K562 (cell line): ENCODE data around the gene GNRH2. TPM values are rescaled to one million over a fixed set of nuclear protein-coding genes. Genes with fewer than 3 reads are reported as not detected.

Experiments
- ATAC-seq: fragments of 200-7000 bp; cut with Tn5 transposase; 3 replicates; pipeline ENCODE4 v1.9.1; 2020; ENCODE audit warnings: moderate library complexity
- BruUV-seq: library from RNA; stranded (reverse); fragments of 400-500 nt; replicated peaks from 2 replicates; lab custom pipeline; 2021; lab: Mats Ljungman, UMichigan
- CTCF ChIA-PET: fragments of 300-600 bp; formaldehyde crosslinking; extraction: SDS; loops from one replicate; lab custom pipeline; 2021; ENCODE audit warnings: low intra/inter-chr PET ratio; lab: Yijun Ruan, JAX
- POLR2A ChIA-PET: fragments of 300-600, 350-650 bp; sonication (Branson Sonifier 250); formaldehyde crosslinking; extraction: SDS; loops from one replicate; lab custom pipeline; 2021; ENCODE audit warnings: antibody characterized with exemption, inconsistent platforms; lab: Yijun Ruan, JAX
- DNase-seq, 4 experiments: peaks; one replicate each; pipeline versions ENCODE4 v3.0.0 to v3.0.0-alpha.2; 2011 to 2018; ENCODE audit warnings: low spot score in 3 of 4, mixed read lengths in 3 of 4; ENCODE audit errors: extremely low read depth in 1 of 4
- FAIRE-seq: peaks from 2 replicates; lab custom pipeline; 2011; peaks lifted over from hg19 to GRCh38; lab: Jason Lieb, UNC
- H2AFZ ChIP-seq: 2 replicates; pipeline ENCODE4 v1.6.0; 2011; ENCODE audit warnings: low read depth, low read length, control low read depth, inconsistent platforms
- H3K27ac ChIP-seq: fragments of 200-600 bp; 3 replicates; pipeline ENCODE4 v1.8.0; 2011; ENCODE audit warnings: low read depth, mild to moderate bottlenecking, control low read depth, inconsistent platforms, low read length, moderate library complexity, mixed read lengths; ENCODE audit errors: extremely low read depth
- H3K27me3 ChIP-seq, 2 experiments: fragments of 300-600 bp in 1 of 2; 2 replicates in 1 of 2; 3 replicates in 1 of 2; pipeline versions ENCODE4 v1.6.0 to v1.8.0; 2011; ENCODE audit warnings: inconsistent platforms in 2 of 2, low read length in 2 of 2, mild to moderate bottlenecking in 1 of 2, mixed read lengths in 1 of 2, moderate library complexity in 1 of 2; ENCODE audit not compliant: control insufficient read depth in 2 of 2, insufficient read depth in 2 of 2
- H3K36me3 ChIP-seq: fragments of 300-600 bp; 3 replicates; pipeline ENCODE4 v1.8.0; 2011; ENCODE audit warnings: mild to moderate bottlenecking, low read length, inconsistent platforms; ENCODE audit not compliant: control insufficient read depth, insufficient read depth
- H3K4me1 ChIP-seq, 2 experiments: fragments of 200-600 bp in 1 of 2; replicated peaks in 1 of 2; 2 replicates in 1 of 2; 3 replicates in 1 of 2; pipeline versions ENCODE4 v1.5.1 to v1.8.0; 2011; ENCODE audit warnings: inconsistent platforms in 2 of 2, low read length in 2 of 2, mild to moderate bottlenecking in 1 of 2, mixed read lengths in 1 of 2, moderate library complexity in 1 of 2; ENCODE audit not compliant: control insufficient read depth in 2 of 2, insufficient read depth in 2 of 2
- H3K4me2 ChIP-seq: 2 replicates; pipeline ENCODE4 v1.6.1; 2011; ENCODE audit warnings: low read length, control low read depth, inconsistent platforms, mixed read lengths; ENCODE audit not compliant: insufficient read depth
- H3K4me3 ChIP-seq: fragments of 200-600 bp; sonication (generic), shearing (Covaris generic); 2 replicates; pipeline ENCODE4 v1.5.1; 2016; ENCODE audit warnings: control low read depth, inconsistent platforms
- H3K79me2 ChIP-seq: fragments of 200-600 bp; 3 replicates; pipeline ENCODE4 v1.8.0; 2011; ENCODE audit warnings: low read length, inconsistent platforms; ENCODE audit not compliant: control insufficient read depth, insufficient read depth
- H3K9ac ChIP-seq, 2 experiments: 2 replicates each; pipeline versions ENCODE4 v1.6.0 to v1.6.1; 2011; ENCODE audit warnings: low read depth in 2 of 2, low read length in 2 of 2, control low read depth in 1 of 2, inconsistent platforms in 1 of 2, mild to moderate bottlenecking in 1 of 2, mixed read lengths in 1 of 2; ENCODE audit not compliant: insufficient read depth in 1 of 2
- H3K9me1 ChIP-seq: one replicate; pipeline ENCODE4 v1.6.0; 2011; ENCODE audit warnings: inconsistent platforms, mild to moderate bottlenecking, low read length, moderate library complexity; ENCODE audit not compliant: control insufficient read depth, insufficient read depth
- H3K9me3 ChIP-seq: replicated peaks from 2 replicates; pipeline ENCODE4 v1.5.1; 2011; ENCODE audit warnings: low read depth, low read length, inconsistent platforms; ENCODE audit not compliant: control insufficient read depth, insufficient read depth
- H4K20me1 ChIP-seq: replicated peaks from 2 replicates; pipeline ENCODE4 v1.6.1; 2011; ENCODE audit warnings: low read length, inconsistent platforms, mixed read lengths; ENCODE audit not compliant: control insufficient read depth, insufficient read depth
- CBX1 ChIP-seq: sonication (generic); IDR thresholded peaks from 2 replicates; pipeline ENCODE4 v1.6.1; 2016; ENCODE audit warnings: antibody characterized with exemption, low read depth, mild to moderate bottlenecking
- ZBTB33 ChIP-seq: sonication (generic); formaldehyde crosslinking; IDR thresholded peaks from 2 replicates; pipeline ENCODE4 v1.8.1; 2023; ENCODE audit warnings: mild to moderate bottlenecking, missing genetic modification reagents
- ZNF766 ChIP-seq: fragments of 200-800 bp; sonication (Bioruptor generic); conservative IDR thresholded peaks from 2 replicates; pipeline ENCODE4 v1.6.1; 2016; ENCODE audit warnings: missing genetic modification characterization, missing compliant biosample characterization
- WGBS: fragments of 100-300 bp; shearing (Covaris generic); methylation state at CpG from one replicate; pipeline ENCODE4 v1.1.6; 2016; ENCODE audit warnings: low coverage, mixed read lengths; ENCODE audit not compliant: insufficient coverage; ENCODE audit errors: missing lambda C conversion rate; 5-methylcytosine and 5-hydroxymethylcytosine counted together
- in situ Hi-C: fragments of 300-500 bp; cut with MboI; formaldehyde crosslinking; loops from 4 replicates; pipeline ENCODE4 v1.15.0; 2018; ENCODE audit warnings: inconsistent platforms, mixed read lengths
- intact Hi-C: fragments of 100-400 bp; cut with micrococcal nuclease; formaldehyde crosslinking; loops from 2 replicates; pipeline ENCODE4 v1.14.2; 2022
- polyA plus RNA-seq, 8 experiments: library from polyadenylated mRNA; depleted of rRNA in 4 of 8; stranded (reverse) in 5 of 8; unstranded in 3 of 8; fragments of >200 nt; fragmentation: Nextera tagmentation in 2 of 8; fragmentation: Illumina TruSeq in 1 of 8; extraction: Ambion mirVana in 2 of 8; extraction: Trizol in 1 of 8; gene quantifications; 2 replicates each; pipeline versions ENCODE4 v1.2.1 to v1.2.3, GENCODE V29; 2011 to 2014; ENCODE audit warnings: inconsistent platforms in 1 of 8, missing spikeins in 1 of 8
- total RNA-seq, 7 experiments: library from RNA; depleted of rRNA in 6 of 7; stranded (reverse); fragments of >200 nt in 6 of 7; fragmentation: Illumina TruSeq in 2 of 7; extraction: Trizol in 2 of 7; gene quantifications; 2 replicates each; pipeline versions ENCODE4 v1.2.1 to v1.2.3, GENCODE V29; 2011 to 2021; ENCODE audit warnings: low replicate concordance in 1 of 7
- TF ChIP-seq, protein P1 (sequence below): fragments of 450-650 bp; IDR thresholded peaks from 2 replicates; pipeline ENCODE4 v1.6.1; 2016; ENCODE audit warnings: low read depth

The GNRH2 gene
- total and polyA plus RNA-seq, 9 of the 15 experiments (the other 6 are each of a cell fraction or from before 2014, with no cell fraction given), result 0.11 to 0.50 (median 0.24) TPM; not detected in 5

GRCh38 chr20:3082306-3082951 lies 39.0 kb downstream of the GNRH2 start (continued):
- TF ChIP-seq CBX1, result no peak

DNA sequence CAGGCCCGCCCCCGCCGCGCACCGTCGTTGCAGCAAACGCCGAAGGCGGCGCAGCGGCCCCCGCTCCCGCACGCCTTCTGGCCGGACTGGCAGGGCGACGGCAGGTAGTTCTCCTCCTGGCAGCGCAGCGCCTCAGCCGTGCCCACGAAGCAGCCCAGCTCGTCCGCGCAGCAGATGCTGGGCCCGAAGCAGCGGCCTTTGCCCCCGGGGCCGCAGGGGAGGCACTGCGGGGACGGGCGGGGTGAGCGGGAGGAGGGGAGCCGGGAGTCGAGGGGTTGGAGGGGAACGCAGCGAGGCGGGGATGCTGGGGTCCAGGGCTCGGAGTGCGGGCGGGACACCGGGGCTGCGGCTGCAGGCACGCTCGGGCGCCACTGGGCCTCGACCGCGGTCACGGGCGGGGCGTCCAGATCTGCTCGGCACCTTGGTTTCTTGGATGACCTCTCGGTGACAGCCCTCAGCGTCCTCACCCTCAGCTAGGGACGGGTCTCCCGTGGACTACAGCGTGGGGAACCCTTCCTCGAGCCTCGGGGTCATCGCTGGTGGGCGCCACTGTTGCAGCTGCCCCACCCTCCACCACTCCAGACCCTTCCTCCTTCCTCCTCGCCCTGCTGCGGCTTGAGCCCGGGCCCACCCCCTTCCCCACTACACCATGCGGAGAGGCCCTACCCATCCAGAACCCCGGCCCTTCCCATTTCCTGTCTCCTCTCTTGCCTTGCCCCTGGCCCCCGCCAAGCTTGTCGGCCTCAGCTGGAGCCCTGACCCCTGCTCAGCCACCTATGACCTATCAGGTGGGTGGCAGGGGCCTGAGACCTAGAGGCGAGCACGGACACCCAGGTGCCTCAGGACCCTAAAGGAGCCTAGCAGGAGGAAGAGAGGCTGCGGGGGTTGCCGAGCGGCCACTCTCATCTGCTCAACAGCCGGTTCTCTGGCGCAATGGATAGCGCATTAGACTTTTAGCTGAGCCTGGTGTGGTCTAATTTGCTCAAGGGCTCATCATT lies 39.8 kb downstream of the GNRH2 start:
- H3K4me2 ChIP-seq, result no peak overlapping the region
- H3K9me3 ChIP-seq, result no peaks in the 10 kb centered on the region
- in situ Hi-C loops, result no loop called here
- peaks cover 3 to 28% of the 10 kb centered on the region in 2 experiments; a peak in 4 of 5 replicates for H3K4me1 ChIP-seq
- intact Hi-C loops, result no loop called here
- DNase-seq (no peak), FAIRE-seq (no peak), ATAC-seq (no peak)
- ChIA-PET CTCF (no interaction called here), POLR2A (no interaction called here)
- no peaks in the 10 kb centered on the region for H3K36me3 ChIP-seq
- H3K9ac ChIP-seq, result no peak overlapping the region
- no peaks in the 10 kb centered on the region for H3K27me3 ChIP-seq
- BruUV-seq, result no TSS peak
- 59% methylated on average over 4 of the region's 76 CpGs for WGBS
- no peak overlapping the region for H2AFZ ChIP-seq
- H3K9me1 ChIP-seq, result peaks cover 3% of the 10 kb centered on the region
- H3K79me2 ChIP-seq, result no peaks in the 10 kb centered on the region
- H3K4me3 ChIP-seq, result no peak overlapping the region
- H3K27ac ChIP-seq, result no peak overlapping the region
- H4K20me1 ChIP-seq, result no peaks in the 10 kb centered on the region
- TF ChIP-seq ZNF766, result no peak
- peak; percentile 61; the same call in 1 of the 2 replicates for TF ChIP-seq ZBTB33 (CRISPR knock-in tag)
- TF ChIP-seq, protein P1, sequence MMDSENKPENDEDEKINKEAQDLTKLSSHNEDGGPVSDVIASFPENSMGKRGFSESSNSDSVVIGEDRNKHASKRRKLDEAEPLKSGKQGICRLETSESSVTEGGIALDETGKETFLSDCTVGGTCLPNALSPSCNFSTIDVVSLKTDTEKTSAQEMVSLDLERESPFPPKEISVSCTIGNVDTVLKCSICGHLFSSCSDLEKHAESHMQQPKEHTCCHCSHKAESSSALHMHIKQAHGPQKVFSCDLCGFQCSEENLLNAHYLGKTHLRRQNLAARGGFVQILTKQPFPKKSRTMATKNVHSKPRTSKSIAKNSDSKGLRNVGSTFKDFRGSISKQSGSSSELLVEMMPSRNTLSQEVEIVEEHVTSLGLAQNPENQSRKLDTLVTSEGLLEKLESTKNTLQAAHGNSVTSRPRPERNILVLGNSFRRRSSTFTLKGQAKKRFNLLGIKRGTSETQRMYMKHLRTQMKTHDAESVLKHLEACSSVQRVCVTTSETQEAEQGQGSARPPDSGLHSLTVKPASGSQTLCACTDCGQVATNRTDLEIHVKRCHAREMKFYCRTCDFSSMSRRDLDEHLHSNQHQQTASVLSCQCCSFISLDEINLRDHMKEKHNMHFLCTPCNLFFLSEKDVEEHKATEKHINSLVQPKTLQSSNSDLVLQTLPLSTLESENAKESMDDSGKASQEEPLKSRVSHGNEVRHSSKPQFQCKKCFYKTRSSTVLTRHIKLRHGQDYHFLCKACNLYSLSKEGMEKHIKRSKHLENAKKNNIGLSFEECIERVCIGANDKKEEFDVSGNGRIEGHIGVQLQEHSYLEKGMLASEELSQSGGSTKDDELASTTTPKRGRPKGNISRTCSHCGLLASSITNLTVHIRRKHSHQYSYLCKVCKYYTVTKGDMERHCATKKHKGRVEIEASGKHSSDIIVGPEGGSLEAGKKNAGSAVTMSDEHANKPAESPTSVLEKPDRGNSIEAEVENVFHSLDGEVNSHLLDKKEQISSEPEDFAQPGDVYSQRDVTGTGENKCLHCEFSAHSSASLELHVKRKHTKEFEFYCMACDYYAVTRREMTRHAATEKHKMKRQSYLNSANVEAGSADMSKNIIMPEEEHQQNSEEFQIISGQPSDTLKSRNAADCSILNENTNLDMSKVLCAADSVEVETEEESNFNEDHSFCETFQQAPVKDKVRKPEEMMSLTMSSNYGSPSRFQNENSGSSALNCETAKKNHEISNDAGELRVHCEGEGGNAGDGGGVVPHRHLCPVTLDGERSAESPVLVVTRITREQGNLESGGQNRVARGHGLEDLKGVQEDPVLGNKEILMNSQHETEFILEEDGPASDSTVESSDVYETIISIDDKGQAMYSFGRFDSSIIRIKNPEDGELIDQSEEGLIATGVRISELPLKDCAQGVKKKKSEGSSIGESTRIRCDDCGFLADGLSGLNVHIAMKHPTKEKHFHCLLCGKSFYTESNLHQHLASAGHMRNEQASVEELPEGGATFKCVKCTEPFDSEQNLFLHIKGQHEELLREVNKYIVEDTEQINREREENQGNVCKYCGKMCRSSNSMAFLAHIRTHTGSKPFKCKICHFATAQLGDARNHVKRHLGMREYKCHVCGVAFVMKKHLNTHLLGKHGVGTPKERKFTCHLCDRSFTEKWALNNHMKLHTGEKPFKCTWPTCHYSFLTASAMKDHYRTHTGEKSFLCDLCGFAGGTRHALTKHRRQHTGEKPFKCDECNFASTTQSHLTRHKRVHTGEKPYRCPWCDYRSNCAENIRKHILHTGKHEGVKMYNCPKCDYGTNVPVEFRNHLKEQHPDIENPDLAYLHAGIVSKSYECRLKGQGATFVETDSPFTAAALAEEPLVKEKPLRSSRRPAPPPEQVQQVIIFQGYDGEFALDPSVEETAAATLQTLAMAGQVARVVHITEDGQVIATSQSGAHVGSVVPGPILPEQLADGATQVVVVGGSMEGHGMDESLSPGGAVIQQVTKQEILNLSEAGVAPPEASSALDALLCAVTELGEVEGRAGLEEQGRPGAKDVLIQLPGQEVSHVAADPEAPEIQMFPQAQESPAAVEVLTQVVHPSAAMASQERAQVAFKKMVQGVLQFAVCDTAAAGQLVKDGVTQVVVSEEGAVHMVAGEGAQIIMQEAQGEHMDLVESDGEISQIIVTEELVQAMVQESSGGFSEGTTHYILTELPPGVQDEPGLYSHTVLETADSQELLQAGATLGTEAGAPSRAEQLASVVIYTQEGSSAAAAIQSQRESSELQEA, result no peak
